Mesenteric fat pad (tissue), 1 donor: ENCODE measurements around the gene ZNF423. TPM values are rescaled to one million over a fixed set of nuclear protein-coding genes. Genes with fewer than 3 reads are reported as not detected.

ENCODE experiments used
- DNase-seq: peaks from one replicate; pipeline ENCODE4 v3.0.0-alpha.2; 2020; ENCODE audit warnings: low spot score
- total RNA-seq: library from RNA; stranded (reverse); fragmentation: NEBNext Ultra II Directional; extraction: Animal tissue kit (Norgen Biotek cat#: 25700); gene quantifications from one replicate; pipeline ENCODE4 v1.2.1, GENCODE V29; 2021
- donor health status: DM: yes; HTN: yes; CAD: no.

Gene ZNF423
- total RNA-seq, 1 donor from 2014 or later: 13.5 TPM

GRCh38 chr16:49590166-49590871, 265.6 kb downstream of the ZNF423 start:
- DNase-seq: peak; percentile 75

- DNase-seq: peak; percentile 26
Measured at GRCh38 chr16:49589544-49590031, 266.3 kb downstream of the ZNF423 start.

- DNase-seq: peak; percentile 64
Measured at GRCh38 chr16:49588729-49589384, 267.1 kb downstream of the ZNF423 start.

GRCh38 chr16:49588026-49588425, 267.9 kb downstream of the ZNF423 start:
- DNase-seq: peak; percentile 30

GRCh38 chr16:49587511-49587910, 268.4 kb downstream of the ZNF423 start:
- no peak for DNase-seq

- DNase-seq: peak; percentile 41
Measured at GRCh38 chr16:49586466-49587450, 269.2 kb downstream of the ZNF423 start.

- peak; percentile 9 for DNase-seq
Measured at GRCh38 chr16:49585143-49585832, 270.6 kb downstream of the ZNF423 start.

GRCh38 chr16:49583911-49584310, 272.0 kb downstream of the ZNF423 start:
- DNase-seq: no peak

GRCh38 chr16:49581630-49582298, 274.1 kb downstream of the ZNF423 start:
- no peak for DNase-seq

- DNase-seq: no peak
Measured at GRCh38 chr16:49580751-49581303, 275.1 kb downstream of the ZNF423 start.

- no peak for DNase-seq
Measured at GRCh38 chr16:49578435-49579024, 277.4 kb downstream of the ZNF423 start.

GRCh38 chr16:49578018-49578417, 277.9 kb downstream of the ZNF423 start:
- no peak for DNase-seq

GRCh38 chr16:49576941-49577340, 279.0 kb downstream of the ZNF423 start:
- DNase-seq: no peak

- DNase-seq: no peak
Measured at GRCh38 chr16:49576173-49576494, 279.8 kb downstream of the ZNF423 start.

GRCh38 chr16:49575346-49576172, 280.4 kb downstream of the ZNF423 start:
- no peak for DNase-seq

- DNase-seq: no peak
Measured at GRCh38 chr16:49574826-49575225, 281.1 kb downstream of the ZNF423 start.

- no peak for DNase-seq
Measured at GRCh38 chr16:49567950-49568349, 288.0 kb downstream of the ZNF423 start.

- DNase-seq: no peak
Measured at GRCh38 chr16:49566432-49566831, 289.5 kb downstream of the ZNF423 start.
